Measurements from ENCODE around the gene IBA57.

Gene IBA57

DNA sequence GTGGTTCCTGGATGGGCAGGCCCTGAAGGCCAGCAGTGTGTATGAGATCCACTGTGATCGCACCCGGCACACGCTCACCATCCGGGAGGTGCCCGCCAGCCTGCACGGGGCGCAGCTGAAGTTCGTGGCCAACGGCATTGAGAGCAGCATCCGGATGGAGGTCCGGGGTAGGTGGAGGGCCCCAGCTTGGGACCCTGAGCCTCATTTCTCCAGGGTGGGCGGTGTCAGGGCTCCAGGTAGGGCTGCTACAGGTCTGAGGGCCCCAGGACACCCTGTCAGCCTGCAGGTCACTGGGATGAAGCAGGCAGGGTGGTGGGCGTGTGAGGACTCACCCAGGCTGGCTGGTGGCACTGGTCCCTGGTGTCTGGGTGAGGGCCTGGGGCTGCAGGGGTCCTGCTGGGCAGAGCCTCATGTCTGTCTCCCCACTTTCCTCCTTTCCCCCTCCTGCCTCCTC lies 50.1 kb downstream of the IBA57 start:
- ChIA-PET POLR2A (no interaction called here), CTCF (no interaction called here)
- DNase-seq (ENCODE audit: extremely low spot score): no peak
- TF ChIP-seq CTCF (IDR thresholded peaks at IDR 0.05; ENCODE audit: control extremely low read depth, extremely low read depth, low read depth, missing control alignments): no peak

DNA sequence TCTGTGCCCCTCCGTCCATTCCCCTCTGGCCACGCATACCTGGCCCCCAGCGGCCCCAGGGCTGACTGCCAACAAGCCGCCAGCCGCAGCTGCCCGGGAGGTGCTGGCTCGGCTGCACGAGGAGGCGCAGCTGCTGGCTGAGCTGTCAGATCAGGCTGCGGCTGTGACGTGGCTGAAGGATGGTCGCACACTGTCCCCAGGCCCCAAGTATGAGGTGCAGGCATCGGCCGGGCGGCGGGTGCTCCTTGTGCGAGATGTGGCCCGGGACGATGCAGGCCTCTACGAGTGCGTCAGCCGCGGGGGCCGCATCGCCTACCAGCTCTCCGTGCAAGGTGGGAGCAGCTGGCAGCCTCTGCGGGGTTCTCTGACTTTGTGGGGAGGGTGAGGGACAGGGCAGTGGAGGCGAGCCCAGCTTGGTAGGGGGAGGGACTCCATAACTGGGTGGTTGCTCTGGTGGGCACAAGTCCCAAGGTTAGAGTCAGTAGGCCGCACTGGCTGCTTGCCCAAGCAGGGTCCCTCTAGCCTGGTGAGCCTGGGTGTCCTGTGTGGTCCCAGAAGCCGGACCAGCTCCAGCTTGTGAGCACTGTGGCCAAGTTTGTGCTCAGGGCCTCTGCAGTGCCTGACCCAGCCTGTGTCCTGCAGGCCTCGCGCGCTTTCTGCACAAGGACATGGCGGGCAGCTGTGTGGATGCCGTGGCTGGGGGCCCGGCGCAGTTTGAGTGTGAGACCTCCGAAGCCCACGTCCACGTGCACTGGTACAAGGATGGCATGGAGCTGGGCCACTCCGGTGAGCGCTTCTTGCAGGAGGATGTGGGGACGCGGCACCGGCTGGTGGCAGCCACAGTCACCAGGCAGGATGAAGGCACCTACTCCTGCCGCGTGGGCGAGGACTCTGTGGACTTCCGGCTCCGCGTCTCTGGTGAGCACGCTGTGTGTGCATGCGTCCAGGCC lies 51.0 kb downstream of the IBA57 start:
- DNase-seq (ENCODE audit: extremely low spot score): no peak
- TF ChIP-seq CTCF (IDR thresholded peaks at IDR 0.05; ENCODE audit: control extremely low read depth, extremely low read depth, low read depth, missing control alignments): no peak
- ChIA-PET POLR2A (no interaction called here), CTCF (interaction anchor here (1.2 kb wide), 1 partner anchor 40 kb away, joined by 3 read pairs; no protein-coding TSS in a partner anchor)

- CTCF ChIA-PET: interaction anchor here (1.2 kb wide), 1 partner anchor 41 kb away, joined by 3 read pairs; no protein-coding TSS in a partner anchor
- TF ChIP-seq CTCF (IDR thresholded peaks at IDR 0.05; ENCODE audit: control extremely low read depth, extremely low read depth, low read depth, missing control alignments): no peak
- no peak for DNase-seq (ENCODE audit: extremely low spot score)
- POLR2A ChIA-PET: no interaction called here
These were observed 52.1 kb downstream of the IBA57 start for GRCh38 chr1:228217551-228218344.

DNA sequence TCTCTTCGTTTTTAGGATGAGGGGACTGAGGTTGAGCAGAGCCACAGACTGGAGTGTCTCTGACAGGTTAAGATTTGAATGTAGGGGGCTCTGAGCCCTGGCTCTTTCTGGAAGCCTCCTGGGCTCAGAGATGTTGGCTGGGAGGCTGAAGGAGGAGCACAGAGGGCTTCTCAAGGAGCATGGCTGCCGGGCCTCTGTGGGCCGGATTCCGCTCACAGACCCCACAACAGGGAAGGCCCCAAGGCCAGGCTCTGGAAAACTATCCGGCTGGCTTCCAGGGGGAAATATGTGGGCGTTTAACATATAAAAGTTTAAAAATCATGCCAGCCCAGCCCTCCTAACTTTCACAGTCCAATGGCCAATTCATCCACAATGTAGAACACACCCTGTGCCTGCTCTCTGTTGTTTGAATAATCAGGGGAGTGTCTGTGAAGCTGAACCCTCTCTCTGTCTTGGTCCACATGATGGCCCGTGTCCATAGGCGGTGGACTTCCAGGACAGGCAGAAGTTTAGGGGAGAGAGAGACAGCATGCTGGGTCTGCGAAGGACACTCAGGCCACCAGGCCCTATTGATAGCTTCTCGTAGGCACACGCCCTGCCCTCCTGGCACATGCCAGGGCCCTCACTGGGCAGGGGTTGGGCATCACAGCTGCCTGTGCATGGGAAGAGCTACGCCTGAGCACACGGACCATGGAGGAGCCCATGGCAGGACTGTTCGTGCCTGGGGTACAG lies 53.1 kb downstream of the IBA57 start:
- POLR2A ChIA-PET: no interaction called here
- DNase-seq (ENCODE audit: extremely low spot score): no peak
- CTCF ChIA-PET: no interaction called here
- no peak for TF ChIP-seq CTCF (IDR thresholded peaks at IDR 0.05; ENCODE audit: control extremely low read depth, extremely low read depth, low read depth, missing control alignments)

GRCh38 chr1:228219245-228219961 lies 53.8 kb downstream of the IBA57 start:
- TF ChIP-seq CTCF (IDR thresholded peaks at IDR 0.05; ENCODE audit: control extremely low read depth, extremely low read depth, low read depth, missing control alignments): no peak
- no peak for DNase-seq (ENCODE audit: extremely low spot score)
- ChIA-PET CTCF (no interaction called here), POLR2A (no interaction called here)
